T-helper 1 cell (primary cell): ENCODE measurements around the gene PIK3CA.
"Not testable (repeated sequence)": the region's sequence is repeated elsewhere in the genome, so short reads cannot be mapped to it uniquely, and the experiment has no call there.

Experiments used
- DNase-seq, 5 donors: peaks; one replicate each; pipeline ENCODE4 v3.0.0-alpha.2; 2012 to 2020
- total RNA-seq, 4 donors: gene quantifications; one replicate each; lab custom pipeline; 2026; lab: John Stamatoyannopoulos, UW

PIK3CA gene
- total RNA-seq, result 82.7 to 135 (median 98.1) reads per million in 4 donors

- DNase-seq, result peak; percentile 88 to 98 (median 94)
Observed at GRCh38 chr3:179147873-179148615, at the start of gene PIK3CA. TSS of gene PIK3CA (plus strand) at chr3:179148357. CDS start at chr3:179198826, 50,469 bp downstream.

DNA sequence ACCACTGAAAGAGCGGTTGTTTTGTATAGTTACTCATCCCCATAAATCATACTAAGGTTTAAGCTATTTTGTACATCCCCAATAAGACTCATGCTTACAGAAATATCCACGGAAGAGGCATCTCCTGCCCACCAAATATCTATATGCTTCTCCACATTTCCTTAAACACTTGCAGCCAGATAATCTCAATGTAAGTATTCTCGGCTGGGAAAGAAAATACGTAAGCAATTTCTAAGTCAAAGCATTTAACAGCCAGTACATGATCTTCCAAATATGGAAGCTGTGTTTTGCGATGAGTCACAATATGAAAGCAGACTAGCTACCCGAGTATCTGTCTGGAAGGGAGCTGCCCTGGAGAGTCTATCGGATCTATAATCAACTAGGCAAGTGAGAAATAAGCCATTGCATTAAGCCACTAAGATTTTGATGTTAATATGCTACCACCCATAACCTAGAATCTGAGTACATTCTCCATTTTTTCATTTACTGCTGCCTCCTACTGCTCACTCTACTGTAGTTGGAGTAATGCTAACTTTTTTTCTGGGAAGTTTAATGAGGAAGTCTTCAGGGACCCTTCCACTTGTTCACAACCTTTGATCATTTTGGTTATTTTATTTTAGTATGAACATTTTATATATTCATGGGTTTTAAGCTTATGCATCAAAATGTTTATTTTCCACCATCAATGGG is 49.6 kb upstream of the PIK3CA start:
- no peak for DNase-seq

GRCh38 chr3:179100652-179101051 is 47.5 kb upstream of the PIK3CA start:
- no peak for DNase-seq

DNA sequence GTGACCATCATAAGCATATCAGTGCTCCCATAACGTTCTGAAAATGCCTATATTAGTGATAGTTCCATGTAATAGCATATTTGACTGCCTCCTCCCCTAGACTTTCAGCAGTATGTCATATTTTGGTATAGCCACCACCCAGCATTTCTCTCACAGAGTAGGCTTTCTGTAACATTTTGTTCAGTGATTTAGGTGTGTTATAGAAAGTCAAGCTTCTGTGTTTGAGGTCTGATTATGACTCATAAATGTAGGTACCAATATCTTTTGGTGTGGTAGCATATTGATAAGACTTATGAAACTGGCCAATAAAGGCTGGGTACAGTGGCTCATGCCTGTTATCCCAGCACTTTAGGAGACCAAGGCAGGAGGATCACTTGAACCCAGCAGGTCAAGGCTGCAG is 42.3 kb upstream of the PIK3CA start:
- DNase-seq, result no peak

DNA sequence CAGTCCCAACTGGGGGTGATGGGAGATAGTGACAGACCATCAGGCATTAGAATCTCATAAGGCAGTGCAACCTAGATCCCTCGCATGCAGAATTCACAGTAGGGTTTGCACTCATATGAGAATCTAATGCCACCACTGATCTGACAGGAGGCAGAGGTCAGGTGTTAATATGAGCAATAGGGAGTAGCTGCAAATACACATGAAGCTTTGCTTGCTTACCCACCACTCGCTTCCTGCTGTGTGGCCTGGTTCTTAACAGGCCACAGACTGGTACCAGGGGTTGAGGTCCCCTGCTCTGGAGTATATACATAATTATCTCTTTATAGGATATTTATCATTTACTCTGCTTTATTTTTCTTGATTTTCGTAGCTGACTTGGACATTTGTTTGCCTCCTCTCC is 40.5 kb upstream of the PIK3CA start:
- DNase-seq, result no peak

DNA sequence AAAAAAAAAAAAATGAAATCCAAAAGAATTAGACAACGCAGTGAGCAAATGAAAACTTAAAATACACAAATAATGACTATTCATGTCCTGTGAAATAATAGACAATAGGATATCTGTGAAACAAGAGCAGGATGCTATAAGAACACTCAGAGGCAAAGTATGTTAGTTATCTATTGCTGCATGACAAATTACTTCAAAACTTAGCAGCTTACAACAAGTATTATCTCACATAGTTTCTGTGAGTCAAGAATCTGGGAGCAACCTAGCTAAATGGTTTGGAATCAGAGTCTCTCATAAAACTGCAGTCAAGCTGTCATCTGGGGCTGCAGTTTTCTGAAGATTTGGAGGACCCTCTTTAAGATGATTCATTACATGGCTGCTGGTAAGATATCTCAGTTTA is 40.1 kb upstream of the PIK3CA start:
- DNase-seq, result no peak

GRCh38 chr3:179113903-179114302 is 34.3 kb upstream of the PIK3CA start:
- no peak for DNase-seq

- DNase-seq, result not testable (repeated sequence)
Observed at GRCh38 chr3:179115444-179115843, 32.7 kb upstream of the PIK3CA start.

GRCh38 chr3:179116816-179117215 is 31.3 kb upstream of the PIK3CA start:
- DNase-seq, result no peak

- not testable (repeated sequence) for DNase-seq
Observed at GRCh38 chr3:179132191-179132890, 15.8 kb upstream of the PIK3CA start.

DNA sequence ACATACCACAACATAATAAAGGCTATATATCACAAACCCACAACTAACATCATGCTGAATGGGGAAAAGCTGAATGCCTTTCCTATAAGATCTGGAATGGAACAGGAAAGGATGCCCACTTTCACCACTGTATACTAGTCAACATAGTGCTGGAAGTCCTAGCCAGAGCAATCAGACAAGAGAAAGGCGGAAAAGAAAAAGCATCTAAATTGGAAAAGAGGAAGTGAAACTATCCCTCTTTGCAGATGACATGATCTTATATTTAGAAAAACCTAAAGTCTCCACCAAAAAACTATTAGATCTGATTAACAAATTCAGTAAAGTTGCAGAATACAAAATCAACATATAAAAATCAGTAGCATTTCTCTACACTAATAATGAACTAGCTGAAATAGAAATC is 14.6 kb upstream of the PIK3CA start:
- no peak for DNase-seq

DNA sequence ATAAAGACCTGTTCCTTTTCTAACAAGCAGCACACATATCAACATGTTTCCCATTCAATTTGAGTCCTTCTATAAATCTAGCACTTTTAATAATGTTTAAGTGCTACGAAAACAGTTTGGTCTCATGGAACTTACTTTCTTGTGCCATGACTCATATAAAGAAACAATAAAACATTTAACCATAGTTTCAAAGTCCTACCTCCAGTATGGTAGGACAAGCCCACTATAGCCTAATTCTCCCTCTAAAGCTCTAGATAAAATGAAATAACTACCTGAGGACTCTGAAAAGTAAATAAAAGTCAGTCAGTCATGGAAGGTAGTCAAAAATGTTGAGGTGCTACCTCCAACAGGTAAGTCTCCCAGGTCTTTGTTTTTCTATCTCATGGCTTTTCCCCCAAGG is 12.0 kb upstream of the PIK3CA start:
- DNase-seq, result no peak

DNA sequence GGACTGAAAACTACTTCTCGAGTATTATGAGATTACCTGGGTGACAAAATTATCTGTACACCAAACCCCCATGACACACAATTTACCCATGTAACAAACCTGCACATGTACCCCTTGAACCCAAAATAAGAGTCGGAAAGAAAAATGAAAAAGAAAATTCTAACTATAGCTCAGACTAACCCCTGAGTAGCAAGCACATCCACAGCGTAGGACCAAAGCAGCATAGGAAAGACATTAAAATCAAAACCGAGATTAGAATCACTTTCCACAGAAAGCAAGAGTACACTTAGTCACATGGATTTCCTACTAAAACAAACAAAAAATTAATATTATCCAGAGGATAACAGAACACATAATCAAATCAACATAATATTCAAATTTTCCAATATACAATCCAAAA is 6.3 kb upstream of the PIK3CA start:
- DNase-seq, result no peak

GRCh38 chr3:179146911-179147513 is 1.1 kb upstream of the PIK3CA start:
- peak in 2 of 5 donors; percentile 26 to 69 for DNase-seq

GRCh38 chr3:179147514-179147872 is 664 bp upstream of the PIK3CA start:
- DNase-seq, result peak in 2 of 5 donors; percentile 39 to 75

GRCh38 chr3:179148616-179149405 is 654 bp downstream of the PIK3CA start:
- DNase-seq, result peak; percentile 37 to 64 (median 58)

DNA sequence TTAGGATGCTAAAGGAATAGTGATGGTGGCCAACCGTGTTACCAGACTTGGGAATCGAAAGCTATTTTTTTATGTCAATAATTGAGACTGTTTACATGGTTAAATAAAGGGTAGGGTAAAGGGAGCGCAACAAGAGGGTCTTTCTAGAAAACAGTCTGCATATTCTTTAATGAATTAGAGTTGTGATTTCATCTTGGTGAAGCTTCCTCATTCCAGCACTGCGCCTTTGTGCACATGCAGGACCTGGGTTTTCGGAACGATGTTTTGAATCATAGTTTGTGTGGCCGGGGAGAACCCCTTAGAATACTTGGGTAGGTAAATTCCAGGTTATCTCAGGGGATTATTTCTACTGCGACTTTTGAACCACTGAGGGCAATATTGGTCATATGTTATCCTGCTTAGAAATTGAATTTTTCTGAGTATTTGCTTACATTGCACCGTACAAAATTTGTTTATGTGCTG is 1.3 kb downstream of the PIK3CA start:
- DNase-seq, result peak in 4 of 5 donors; percentile 24 to 32 (median 29)

GRCh38 chr3:179149951-179150350 is 1.8 kb downstream of the PIK3CA start:
- DNase-seq, result no peak

- no peak for DNase-seq
Observed at GRCh38 chr3:179150610-179151009, 2.5 kb downstream of the PIK3CA start.

GRCh38 chr3:179151474-179151873 is 3.3 kb downstream of the PIK3CA start:
- DNase-seq, result no peak

DNA sequence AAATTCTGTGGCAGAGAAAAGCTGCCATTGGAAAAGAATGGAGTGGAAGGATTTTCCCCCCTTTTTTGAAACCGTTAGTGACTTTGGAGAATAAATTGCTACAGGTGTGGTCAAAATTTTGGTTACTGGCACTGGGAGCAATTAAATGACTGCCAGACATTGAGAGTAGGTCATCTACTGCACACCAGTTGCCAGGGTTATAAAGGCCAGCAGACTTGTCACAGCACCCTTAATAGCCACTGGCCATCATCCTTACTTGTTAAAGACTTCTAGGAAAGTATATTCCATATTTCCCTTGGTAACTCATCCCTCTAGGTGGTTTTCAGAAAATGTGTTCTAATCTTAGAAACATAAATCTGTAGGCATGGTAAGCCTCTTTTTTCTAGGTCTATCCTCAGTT is 8.0 kb downstream of the PIK3CA start:
- no peak for DNase-seq

DNA sequence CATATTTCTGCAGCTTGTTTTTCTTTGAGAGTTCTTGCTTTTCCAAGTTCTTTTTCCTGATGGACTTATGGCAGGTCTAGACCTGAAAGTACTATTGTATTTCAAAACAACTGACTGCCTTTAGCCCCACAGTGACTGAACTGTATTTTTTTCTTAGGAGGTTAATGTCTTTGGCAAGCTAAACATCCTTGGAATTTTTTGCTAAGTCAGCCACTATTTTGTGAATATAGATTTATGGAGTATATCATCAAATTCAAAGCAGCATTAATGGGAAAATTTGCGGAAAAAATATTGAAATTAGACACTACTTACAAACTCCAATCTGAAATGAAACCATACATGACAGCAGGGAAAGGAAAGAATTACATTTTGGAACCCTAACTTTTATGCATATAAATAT is 8.6 kb downstream of the PIK3CA start:
- no peak for DNase-seq
